DMS53 (cell line): ENCODE results near the gene TNFRSF12A.

Experiments used
- DNase-seq: peaks from one replicate; lab custom pipeline; 2025; lab: John Stamatoyannopoulos, UW

The TNFRSF12A gene

DNA sequence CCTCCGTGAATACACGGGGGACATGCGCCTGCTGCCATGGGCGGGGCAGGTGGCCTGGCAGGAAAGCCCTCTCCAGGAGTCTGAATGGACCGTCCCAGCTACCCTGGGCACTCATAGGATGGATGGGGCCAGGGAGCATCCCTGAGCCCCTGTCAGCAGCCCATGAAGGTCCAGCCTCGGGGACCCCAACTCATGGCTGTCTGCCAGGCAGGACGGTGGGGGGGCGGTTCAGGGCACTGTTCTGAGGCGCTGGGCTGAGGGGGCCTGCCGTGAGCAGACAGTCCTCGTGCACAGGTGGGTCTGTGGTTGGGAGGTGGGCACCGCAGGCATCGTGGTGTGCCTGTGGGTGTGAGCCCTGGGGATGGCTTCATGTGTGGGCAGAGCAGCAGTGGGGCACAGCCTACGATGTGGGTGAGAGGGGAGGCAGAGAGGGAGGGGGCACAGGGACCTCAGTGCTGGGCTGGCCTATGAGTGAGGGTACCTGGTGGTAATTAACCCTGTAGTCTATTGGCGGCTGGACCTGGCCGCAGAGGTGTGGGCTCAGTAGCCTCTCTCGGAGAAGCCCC, 33.5 kb upstream of the TNFRSF12A start:
- DNase-seq, result no peak

DNA sequence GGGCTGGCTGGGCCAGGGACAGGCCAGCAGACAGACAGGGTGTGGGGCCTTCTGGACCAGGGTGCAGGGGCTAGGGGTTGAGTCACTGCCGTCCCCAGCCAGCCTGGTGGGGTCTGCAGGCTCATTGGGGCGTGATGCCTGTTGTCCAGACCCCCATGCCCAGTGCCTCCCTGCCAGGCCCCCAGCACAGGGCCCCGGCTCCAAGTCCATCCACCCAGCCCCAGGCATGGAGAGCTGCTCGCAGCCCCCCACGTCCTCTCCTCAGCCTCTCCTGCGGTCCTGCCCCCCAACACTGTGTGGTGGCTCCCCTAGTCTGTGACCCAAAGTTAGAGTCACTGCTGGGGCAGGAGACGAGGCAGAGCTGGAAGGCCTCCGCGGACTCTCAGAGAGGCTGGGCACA, 32.9 kb upstream of the TNFRSF12A start:
- no peak for DNase-seq

DNA sequence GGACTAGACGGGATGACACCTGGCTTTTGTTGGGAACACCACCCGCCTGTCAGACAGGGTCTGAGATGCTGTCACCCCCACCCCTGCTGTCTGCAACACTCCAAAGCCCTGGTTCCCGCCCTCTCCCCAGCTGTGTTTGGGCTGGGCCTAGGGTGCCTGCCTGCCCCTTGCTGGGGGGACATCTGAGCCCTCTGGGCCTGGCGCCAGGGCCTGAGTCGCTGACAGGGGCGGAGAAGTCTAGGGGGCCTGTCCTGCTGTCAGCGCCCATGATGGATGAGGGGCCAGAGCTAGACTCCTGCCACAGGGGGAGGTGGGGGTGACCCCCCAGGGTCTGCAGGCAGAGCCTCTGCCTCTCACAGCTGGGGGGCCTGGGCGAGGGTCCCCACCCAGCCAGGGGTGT, 32.3 kb upstream of the TNFRSF12A start:
- no peak for DNase-seq

DNA sequence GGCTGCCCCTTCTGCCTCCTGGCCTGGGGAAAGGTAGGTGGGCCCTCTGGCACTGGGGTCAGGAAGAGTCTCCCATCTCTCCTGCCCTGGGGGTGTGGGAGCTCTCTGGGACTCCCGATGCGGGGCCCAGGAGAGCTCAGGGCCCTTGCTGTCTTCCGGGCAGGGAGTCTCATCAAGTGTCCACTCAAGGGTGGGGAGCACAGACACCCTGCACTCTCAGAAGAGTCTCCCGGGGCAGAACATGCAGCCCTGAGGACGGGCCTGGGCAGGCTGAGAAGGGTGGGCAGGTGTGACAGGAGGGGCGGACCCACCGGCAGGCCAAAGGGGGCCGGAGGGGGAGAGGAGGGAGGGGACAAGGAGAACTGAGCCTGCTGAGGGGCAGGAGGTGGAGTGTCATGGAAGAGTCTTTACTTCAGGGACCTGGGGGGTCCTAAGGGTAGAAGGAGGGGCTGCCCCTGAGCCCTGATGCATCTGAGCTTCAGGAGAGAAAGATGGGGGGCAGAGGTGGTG, 31.5 kb upstream of the TNFRSF12A start:
- DNase-seq, result no peak

DNA sequence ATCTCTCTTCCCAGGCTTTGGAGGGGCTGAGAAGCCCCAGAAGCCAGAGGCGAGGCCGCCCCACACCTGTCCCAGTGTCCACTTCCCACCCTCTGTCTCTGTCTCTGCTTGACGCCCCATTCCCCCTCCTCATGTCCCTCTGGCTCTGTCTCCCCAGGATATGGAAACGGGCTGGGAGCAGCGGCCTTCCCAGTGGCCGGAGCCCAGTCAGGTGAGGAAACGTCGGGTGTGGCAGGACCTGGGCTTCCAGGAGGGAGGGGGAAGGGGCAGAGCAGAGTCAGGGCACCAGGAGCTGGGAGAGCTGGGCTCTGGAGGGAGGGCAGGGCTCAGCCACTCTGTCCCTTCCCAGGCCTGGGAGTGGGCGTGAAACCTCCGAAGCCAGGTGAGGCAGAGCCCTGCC, 29.3 kb upstream of the TNFRSF12A start:
- peak; percentile 15 for DNase-seq

DNA sequence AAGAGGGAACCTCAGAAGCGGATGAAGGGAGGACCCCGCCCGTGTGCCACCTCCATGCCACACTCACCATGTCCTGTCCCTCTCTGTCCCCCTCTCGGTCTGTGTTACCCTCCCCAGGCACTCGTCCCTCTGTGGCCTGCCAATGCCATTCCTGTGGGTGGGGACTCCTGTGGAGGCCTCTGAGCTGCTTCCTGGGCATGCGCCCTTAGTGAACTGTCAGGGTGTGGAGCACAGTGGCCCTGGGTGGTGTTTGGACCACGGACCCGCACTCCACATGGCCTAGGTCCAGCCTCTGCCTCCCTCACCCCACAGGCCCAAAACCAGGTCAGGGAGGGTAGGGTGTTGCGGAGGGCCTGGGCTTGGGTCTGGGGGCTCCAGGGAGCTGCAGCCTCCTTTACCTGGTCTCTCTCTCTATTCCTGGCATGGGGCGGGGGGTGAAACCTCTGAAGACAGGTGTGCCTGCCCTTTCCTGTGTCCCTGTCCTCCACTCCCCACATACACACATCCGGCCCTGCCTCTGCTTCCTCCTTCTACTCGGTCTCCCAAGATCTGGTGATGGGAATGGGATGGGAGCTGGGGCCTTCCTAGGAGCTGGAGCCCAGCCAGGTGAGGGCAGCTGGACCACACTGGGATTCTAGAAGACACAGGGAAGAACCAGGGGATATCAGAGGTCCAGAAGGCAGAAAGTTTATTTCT, 28.5 kb upstream of the TNFRSF12A start:
- DNase-seq, result no peak

DNA sequence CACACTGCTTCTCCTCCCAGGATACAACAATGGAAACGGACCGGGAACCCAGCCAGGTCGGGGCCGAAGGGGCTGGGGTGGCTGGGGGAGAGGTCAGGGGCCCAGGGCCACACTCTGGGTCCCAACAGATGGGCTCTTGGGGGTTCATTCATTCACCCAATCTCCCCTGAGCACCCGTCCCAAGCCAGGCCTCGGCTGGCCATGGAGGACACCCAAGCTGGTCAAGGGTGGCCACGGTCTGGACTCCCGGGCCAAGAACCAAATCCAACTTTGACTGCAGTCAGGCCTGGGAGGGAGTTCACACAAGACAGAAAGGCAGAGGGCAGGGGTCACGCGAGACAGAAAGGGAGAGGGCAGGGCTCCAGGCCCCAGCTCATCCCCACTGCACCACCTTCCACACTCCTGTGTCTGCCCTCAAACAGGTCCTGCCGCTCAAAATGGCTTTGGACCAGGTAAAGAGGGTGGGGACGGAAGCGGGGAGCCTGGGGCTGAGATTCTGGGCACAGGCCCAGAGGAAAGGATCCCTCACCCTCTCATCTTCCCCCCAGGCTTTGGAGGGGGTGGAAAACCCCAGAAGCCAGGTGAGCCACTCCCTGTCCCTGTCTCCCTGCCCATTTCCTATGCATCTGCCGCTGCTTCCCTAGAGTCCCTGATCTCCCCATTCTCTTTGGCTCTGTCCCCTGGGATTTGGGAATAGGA, 27.6 kb upstream of the TNFRSF12A start:
- no peak for DNase-seq

DNA sequence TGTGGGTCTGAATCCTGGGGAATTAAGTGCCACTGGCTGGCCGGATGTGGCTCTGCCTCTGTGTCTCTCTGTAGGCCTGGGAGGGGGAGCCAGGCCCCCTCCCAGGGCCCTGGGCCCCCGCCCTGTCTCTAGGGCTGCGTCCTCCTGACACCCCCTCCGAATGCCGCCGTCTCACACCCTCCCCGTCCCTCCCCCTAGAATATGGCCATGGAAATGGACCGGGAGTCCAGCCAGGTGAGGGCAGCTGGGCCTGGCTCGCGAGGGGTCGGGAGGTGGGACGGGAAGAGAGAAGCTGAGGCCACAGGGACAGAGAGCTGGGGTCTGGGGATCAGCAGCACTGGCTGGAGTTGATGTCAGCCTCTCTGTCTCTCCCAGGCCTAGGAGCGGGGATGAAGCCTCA, 23.9 kb upstream of the TNFRSF12A start:
- DNase-seq, result no peak

DNA sequence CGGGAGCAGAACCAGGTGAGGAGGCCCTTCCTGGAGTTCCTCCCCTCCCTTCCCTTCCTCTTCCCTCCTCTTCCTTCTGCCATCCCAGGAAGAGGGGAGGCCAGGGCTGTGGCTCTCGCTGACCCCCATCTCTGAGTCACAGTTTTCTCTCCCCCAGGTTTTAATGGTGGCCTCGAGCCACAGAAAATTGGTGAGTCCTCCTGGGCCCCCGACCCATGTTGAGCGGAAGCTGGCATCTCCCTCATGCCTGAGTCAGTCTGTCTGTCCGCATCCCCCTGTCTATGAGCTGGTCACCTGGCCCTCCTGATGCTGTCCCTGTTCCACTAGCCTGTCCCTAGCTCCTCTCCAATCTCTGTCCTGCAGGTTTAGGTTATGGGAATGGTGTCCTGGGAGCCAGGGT, 20.2 kb upstream of the TNFRSF12A start:
- no peak for DNase-seq

DNA sequence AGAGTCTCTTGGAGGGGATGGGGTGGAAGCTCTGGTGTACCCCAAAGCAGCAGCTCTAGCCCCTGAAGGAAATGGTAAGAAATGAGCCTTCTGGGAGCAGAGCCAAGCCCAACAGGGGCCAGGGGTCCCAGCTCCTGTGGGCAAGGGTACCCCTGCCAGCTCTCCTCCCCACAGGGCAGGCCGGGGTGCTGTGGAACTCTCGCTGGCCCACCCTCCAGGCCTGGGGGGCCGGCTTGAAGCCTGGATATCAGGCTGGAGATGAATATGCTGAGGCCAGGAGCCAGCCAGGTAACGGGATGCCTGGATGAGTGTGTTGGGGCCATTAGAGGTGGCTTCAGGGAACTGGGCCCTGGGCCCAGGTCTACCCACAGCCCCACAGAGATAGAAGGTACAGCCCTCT, 19.6 kb upstream of the TNFRSF12A start:
- DNase-seq, result no peak

DNA sequence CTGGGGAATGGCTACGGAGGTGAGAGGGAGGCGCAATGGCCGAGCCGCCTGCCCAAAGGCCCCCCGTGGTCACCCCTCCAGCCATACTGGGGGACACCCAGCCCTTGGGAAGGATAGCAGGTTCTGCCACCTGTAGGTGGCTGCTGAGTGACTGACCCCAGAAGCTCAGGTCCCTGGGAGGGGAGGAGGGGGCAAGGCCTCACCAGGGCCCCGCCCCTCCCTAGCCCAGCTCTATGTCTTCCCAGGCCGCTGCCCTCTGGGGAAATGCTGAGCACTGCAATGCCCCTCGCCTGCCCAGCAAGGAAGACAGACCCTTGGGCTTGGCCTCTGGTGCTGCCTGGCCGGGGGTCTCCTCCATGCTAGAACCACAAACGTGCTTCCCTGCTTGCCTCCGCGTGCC, 18.9 kb upstream of the TNFRSF12A start:
- no peak for DNase-seq

DNA sequence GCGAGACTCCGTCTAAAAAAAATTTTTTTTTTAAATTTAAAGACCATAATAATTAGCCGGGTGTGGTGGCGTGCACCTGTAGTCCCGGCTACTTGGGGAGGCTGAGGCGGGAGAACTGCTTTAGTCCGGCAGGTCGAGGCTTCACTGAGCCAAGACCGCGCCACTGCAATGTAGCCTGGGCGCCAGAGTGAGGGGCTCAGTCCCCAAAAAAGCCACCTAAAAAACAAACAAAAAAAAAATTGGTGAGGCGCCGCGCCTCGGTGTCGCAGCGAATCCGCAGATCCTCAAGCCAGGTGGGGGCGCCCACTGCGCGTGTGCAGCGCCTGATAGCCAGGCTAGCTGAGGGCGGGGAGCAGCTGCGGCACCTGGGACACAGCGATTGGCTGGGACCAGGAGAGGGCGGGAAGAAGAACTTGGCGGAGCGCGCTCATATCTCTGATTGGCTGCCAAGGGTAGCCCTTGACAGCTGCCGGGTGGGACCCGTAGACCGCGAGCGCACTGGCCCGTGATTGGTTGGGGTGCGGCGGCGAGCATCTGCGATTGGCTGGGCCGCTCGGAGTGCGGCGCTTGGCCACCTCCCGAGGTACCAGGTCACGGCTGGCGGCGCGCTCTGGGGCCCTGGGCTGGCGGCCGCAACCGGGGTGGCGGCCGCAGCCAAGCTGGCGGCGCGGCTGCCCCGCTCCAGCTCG, 16.4 kb upstream of the TNFRSF12A start:
- DNase-seq, result peak; percentile 98

DNA sequence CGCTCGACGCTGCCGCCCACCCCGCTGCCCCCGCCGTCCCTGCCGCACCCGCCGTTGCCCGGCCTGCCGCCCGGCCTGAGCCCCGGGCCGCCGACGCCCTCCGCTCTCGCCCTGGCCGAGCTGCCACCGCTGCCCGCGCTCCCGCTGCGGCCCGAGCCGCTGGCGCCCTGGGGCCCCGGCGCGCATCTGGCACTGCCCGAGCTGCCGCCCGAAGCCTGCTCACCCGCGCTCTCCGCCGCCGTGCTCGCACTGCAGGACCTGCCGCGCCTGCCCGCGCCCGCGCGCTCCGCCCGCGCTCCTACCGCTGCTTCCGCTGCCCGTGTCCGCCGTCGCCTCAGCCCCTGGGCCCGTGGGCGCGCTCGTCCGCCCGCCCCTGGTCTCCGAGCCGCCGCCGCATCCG, 15.8 kb upstream of the TNFRSF12A start:
- DNase-seq, result peak; percentile 72

DNA sequence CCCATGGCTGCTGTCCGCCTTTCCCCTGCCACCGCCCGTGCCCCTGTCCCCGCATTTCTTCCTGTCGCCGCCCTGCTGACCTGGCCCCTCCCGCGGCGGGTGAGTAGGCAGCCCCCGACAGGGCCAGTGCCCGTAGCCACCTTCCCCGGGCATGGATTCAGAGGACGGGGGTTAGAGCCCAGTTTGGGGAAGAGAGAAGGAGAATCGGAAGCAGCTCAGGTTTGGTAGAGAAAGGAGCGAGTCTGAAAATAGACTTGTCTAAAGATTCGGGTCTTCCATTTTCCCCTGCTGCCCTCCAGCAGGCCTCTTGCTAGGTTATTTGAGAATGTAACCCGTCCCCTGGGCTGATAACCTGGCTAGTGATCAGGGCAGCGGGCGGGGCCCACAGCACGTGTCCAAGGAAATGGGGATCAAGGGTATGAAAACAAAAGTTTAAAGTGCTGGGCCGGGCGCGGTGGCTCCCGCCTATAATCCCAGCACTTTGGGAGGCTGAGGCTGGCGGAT, 15.3 kb upstream of the TNFRSF12A start:
- peak; percentile 67 for DNase-seq

DNA sequence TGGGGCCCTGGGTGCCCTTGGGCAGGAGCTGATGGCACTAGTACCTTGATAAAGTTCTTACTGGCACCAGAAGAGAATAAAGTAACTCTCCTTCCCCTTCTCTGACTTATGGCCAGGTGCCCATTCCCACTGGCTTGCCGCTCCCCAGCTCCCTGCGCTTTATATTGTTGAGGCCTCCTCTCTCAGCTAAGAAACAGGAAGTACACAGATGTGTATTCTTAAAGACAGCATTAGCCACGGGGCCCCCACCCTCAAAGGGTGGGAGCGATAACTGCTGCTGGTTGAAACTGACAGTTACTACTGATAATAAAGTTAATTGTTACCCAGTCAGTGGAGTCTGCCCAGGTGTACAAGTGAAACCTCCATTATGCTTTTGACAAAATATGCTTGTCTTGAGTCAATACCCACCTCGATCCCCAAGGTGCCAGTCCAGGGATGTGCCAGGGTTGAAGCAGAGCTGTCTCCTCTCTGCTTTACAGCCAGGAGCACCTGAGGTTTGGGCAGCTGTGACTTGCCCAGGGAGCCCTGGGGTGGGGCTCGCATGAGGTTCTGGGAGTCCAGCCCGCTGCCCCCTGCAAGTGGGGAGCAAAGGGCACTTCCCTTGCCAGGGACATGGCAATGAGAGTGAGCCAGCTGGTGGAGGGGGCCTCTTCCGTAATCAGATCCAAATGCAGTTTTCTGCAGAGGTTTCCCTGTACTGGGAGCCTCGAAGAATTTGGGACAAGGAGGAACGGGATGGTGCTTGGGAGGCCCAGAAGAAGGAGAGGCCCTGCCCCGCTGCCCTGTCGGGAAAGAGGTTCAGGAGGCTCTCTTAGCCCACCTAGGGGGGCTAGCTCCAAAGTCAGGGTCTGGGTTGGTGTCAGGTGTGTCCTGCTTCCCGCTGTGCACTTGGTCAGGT, 12.9 kb upstream of the TNFRSF12A start:
- no peak for DNase-seq

DNA sequence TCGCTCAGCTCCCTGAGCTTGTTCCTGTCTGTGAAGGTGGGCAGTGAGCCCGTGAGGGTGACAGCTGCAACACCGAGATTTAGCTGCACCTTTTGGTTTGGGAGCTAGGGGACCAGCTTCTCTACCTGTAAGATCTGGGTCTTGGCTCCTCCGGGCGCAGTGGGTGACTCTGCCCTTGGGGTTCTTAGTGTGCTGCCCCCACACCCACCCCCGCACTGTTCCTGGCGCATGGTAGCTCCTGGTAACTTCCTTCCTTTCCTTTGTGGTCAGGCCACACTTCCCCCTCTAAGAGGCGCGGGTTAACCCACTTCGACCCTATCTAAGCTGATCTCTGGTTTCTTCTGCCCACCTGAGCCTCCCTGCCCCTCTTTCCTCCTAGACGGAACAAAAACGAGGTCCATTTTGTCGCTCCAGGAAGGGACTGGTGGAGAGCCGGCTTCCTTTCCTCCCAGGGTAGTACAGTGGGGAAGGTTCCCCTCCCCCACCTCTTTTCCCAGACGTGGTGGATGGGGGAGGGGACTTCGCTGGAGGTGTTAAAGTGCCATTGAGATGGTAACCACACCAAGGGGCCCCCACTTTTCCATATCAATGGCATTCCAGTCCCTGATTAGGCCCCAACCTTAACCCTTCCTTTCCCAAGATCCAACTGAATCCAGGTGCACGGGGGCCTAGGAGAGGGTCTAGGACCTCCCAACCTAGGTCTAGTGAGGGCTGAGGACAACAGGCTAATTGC, 12.0 kb upstream of the TNFRSF12A start:
- DNase-seq, result no peak

DNA sequence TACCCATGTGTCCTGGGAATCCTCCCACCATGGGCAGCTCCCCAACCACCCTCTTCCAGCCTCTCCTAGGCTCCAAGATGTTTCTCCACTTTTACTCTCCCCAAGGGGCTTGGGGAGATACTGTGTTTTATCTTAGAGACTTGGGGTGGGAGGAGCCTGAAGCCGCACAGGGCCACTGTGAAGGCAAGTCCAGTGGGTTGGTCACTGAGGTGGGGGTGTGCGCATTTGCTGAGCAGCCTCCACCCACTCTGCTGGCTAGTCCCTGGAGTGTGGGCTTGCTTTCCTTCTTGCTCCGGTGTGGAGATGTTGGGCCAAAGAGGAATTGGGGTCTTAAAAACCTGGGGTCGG, 11.5 kb upstream of the TNFRSF12A start:
- no peak for DNase-seq

DNA sequence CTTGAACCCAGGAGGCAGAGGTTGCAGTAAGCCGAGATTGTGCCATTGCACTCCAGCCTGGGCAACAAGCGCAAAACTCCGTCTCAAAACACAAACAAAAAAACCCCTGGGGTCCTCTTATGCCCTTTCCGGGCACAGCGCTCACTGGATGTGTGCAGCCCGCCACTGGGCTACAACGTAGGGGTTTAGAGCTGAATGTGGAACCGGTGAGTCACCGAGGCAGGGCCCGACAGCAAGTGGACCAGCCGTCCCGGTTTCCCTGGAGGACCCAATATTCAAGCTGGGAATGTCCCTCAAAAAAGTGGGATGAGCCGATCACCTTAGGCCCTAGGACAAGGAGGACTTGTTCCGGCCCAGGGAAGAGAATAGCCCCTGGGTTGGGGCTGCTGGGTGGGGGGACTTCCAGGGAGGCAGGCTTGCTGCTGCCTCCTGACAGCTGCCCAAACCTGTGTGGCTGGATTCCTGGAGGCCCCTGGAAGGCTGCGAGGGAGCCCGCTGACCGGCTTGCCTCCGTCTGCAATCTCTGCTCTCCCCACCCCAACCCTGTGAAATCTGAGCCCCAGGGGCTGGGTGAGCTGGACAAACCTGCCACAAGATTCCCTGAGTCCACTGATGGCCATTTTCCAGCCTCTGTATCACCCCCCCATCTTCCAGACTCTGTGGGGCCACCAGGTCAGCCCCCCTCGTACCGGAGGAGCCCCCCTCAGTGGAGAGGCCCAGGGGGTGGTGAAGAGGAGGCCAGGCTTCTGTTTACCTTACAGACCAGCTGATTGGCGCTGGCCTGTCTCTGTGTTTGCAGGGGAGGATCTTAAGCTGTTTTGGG, 10.4 kb upstream of the TNFRSF12A start:
- DNase-seq, result peak; percentile 69

DNA sequence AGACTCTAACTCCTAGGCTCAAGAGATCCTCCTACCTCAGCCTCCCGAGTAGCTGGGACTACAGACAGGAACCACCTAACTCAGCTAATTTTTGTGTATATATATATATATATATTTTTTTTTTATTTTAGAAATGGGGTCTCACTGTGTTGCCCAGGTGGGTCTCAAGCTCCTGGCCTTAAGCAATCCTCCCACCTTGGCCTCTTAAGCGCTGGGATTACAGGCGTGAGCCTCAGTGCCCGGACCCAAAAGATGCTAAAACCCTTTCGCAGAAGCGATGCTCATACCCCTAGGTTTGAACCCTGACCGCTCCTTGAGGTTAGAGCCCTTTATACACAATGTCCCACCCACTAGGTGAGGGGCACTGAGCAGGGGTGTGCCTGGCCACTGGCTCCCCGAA, 9.7 kb upstream of the TNFRSF12A start:
- no peak for DNase-seq

DNA sequence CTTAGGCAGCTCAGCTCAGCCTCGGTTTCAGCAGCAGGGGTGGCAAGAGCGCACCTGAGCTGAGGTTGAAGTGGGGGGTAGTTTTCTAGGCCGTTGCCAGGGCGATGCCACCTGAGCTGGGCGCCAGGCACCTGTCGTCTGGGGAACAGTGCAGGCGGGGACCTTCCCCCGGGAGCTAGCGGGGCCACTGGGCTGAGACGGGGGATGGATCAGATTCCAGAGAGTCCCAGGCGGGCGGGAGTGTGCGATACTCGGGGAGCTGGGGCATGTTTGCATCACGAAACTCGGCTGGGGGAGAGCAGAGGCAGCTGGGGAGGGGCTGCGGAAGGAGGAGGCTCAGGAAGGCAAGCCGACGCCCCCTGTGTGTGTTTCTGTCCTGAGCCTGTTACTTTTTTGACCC, 7.9 kb upstream of the TNFRSF12A start:
- DNase-seq, result peak; percentile 80
